Esophagus squamous epithelium (tissue), 4 donors: ENCODE measurements around the gene STN1.

Source experiments
- CTCF ChIP-seq, 6 experiments: fragments of 450-650 bp in 4 of 6; fragments of 200-600 bp in 2 of 6; sonication (generic) in 2 of 6; IDR thresholded peaks; one replicate each; pipeline ENCODE4 v1.5.1; 2016 to 2019; ENCODE audit warnings: antibody characterized with exemption in 6 of 6, mild to moderate bottlenecking in 4 of 6, moderate library complexity in 4 of 6
- POLR2A ChIP-seq, 4 donors: fragments of 450-650 bp; IDR thresholded peaks; one replicate each; pipeline ENCODE4 v1.6.1; 2017; ENCODE audit warnings: antibody characterized with exemption in 4 of 4, mild to moderate bottlenecking in 4 of 4, moderate library complexity in 3 of 4

GRCh38 chr10:103840740-103841070 is 77.3 kb downstream of the STN1 start:
- no peak for TF ChIP-seq CTCF (IDR thresholded peaks at IDR 0.05)
- TF ChIP-seq POLR2A (IDR thresholded peaks at IDR 0.05), result no peak
